Tibial nerve (tissue), 4 donors: Measurements from ENCODE around the gene FAAH. TPM values are rescaled to one million over a fixed set of nuclear protein-coding genes. Genes with fewer than 3 reads are reported as not detected.

Experiments used
- DNase-seq, 2 donors: peaks; one replicate each; pipeline ENCODE4 v3.0.0-alpha.2; 2019; ENCODE audit warnings: low spot score in 2 of 2
- H3K27ac ChIP-seq, 4 donors: fragments of 200-600 bp; sonication (generic) in 3 of 4; one replicate each; pipeline ENCODE4 v1.5.1; 2017 to 2019; ENCODE audit warnings: mild to moderate bottlenecking in 1 of 4
- H3K27me3 ChIP-seq, 2 donors: fragments of 200-600 bp; sonication (generic) in 1 of 2; one replicate each; pipeline versions ENCODE4 v1.5.1 to v1.6.0; 2017 to 2019
- H3K36me3 ChIP-seq, 3 donors: fragments of 200-600 bp; sonication (generic); one replicate each; pipeline ENCODE4 v1.5.1; 2018 to 2019
- H3K4me1 ChIP-seq, 4 donors: fragments of 200-600 bp; sonication (generic) in 3 of 4; one replicate each; pipeline ENCODE4 v1.5.1; 2017 to 2019
- H3K4me3 ChIP-seq, 4 donors: fragments of 200-600 bp; sonication (generic) in 3 of 4; one replicate each; pipeline ENCODE4 v1.5.1; 2017 to 2019; ENCODE audit warnings: mild to moderate bottlenecking in 1 of 4, moderate library complexity in 1 of 4
- H3K9me3 ChIP-seq, 4 donors: fragments of 200-600 bp; sonication (generic) in 3 of 4; one replicate each; pipeline ENCODE4 v1.5.1; 2017 to 2019
- CTCF ChIP-seq, 5 experiments: fragments of 200-600 bp in 3 of 5; fragments of 450-650 bp in 2 of 5; sonication (generic) in 3 of 5; IDR thresholded peaks; one replicate each; pipeline ENCODE4 v1.5.1; 2016 to 2019; ENCODE audit warnings: antibody characterized with exemption in 5 of 5, mild to moderate bottlenecking in 3 of 5, moderate library complexity in 2 of 5
- EP300 ChIP-seq, 2 donors: sonication (generic); formaldehyde crosslinking; IDR thresholded peaks; one replicate each; pipeline ENCODE4 v1.6.1; 2017; ENCODE audit warnings: antibody characterized with exemption in 2 of 2, mild to moderate bottlenecking in 1 of 2
- POLR2A ChIP-seq, 2 donors: fragments of 450-650 bp; IDR thresholded peaks; one replicate each; pipeline ENCODE4 v1.6.1; 2017; ENCODE audit warnings: antibody characterized with exemption in 2 of 2, mild to moderate bottlenecking in 2 of 2, moderate library complexity in 2 of 2
- WGBS, 2 donors: methylation state at CpG; one replicate each; pipeline ENCODE4 v1.1.5; 2018; 5-methylcytosine and 5-hydroxymethylcytosine counted together
- total RNA-seq, 4 donors: library from RNA; depleted of rRNA; stranded (reverse); fragments of >200 nt; gene quantifications; one replicate each; pipeline ENCODE4 v1.1.0, GENCODE V29; 2016

FAAH gene
- total RNA-seq, 4 donors from 2014 or later, result 42.3 to 135 (median 121) TPM

- no peak for DNase-seq
- TF ChIP-seq CTCF (IDR thresholded peaks at IDR 0.05) (no peak), EP300 (IDR thresholded peaks at IDR 0.05) (no peak), POLR2A (IDR thresholded peaks at IDR 0.05) (no peak)
- Histone ChIP-seq H3K4me3 (no peak overlapping the region), H3K9me3 (no peaks in the 10 kb centered on the region), H3K4me1 (no peaks in the 10 kb centered on the region), H3K27ac (no peak overlapping the region), H3K36me3 (peaks cover 0 to 52% (median 0%) of the 10 kb centered on the region in 3 donors), H3K27me3 (no peaks in the 10 kb centered on the region)
- WGBS, 2 donors, result 70 to 78% methylated on average over 2 of the region's 2 CpGs
Observed at GRCh38 chr1:46368791-46369190, 25.3 kb upstream of the FAAH start.

- Histone ChIP-seq H3K27me3 (no peaks in the 10 kb centered on the region), H3K9me3 (no peaks in the 10 kb centered on the region), H3K4me3 (no peak overlapping the region), H3K27ac (no peak overlapping the region), H3K36me3 (peaks cover 0 to 43% (median 0%) of the 10 kb centered on the region in 3 donors), H3K4me1 (no peaks in the 10 kb centered on the region)
- WGBS, 2 donors, result 67 to 68% methylated on average over 4 of the region's 4 CpGs
- no peak for TF ChIP-seq CTCF (IDR thresholded peaks at IDR 0.05)
- no peak for TF ChIP-seq EP300 (IDR thresholded peaks at IDR 0.05)
- no peak for TF ChIP-seq POLR2A (IDR thresholded peaks at IDR 0.05)
- DNase-seq, result no peak
Observed at GRCh38 chr1:46369542-46370213, 24.4 kb upstream of the FAAH start.

- H3K27me3 ChIP-seq, result no peaks in the 10 kb centered on the region
- no peak overlapping the region for H3K4me3 ChIP-seq
- 76 to 87% methylated on average over 3 of the region's 3 CpGs for WGBS, 2 donors
- H3K27ac ChIP-seq, result no peak overlapping the region
- H3K9me3 ChIP-seq, result no peaks in the 10 kb centered on the region
- TF ChIP-seq POLR2A (IDR thresholded peaks at IDR 0.05), result no peak
- TF ChIP-seq EP300 (IDR thresholded peaks at IDR 0.05), result no peak
- no peak for TF ChIP-seq CTCF (IDR thresholded peaks at IDR 0.05)
- H3K36me3 ChIP-seq, result peaks cover 0 to 38% (median 0%) of the 10 kb centered on the region in 3 donors
- DNase-seq, result no peak
- H3K4me1 ChIP-seq, result no peaks in the 10 kb centered on the region
Observed at GRCh38 chr1:46370214-46370633, 23.9 kb upstream of the FAAH start.

GRCh38 chr1:46372431-46372830 is 21.7 kb upstream of the FAAH start:
- no peak overlapping the region for H3K27ac ChIP-seq
- no peak for DNase-seq
- H3K4me1 ChIP-seq, result no peaks in the 10 kb centered on the region
- H3K36me3 ChIP-seq, result peaks cover 0 to 35% (median 0%) of the 10 kb centered on the region in 3 donors
- 94 to 97% methylated on average over 1 of the region's 1 CpG for WGBS, 2 donors
- no peak overlapping the region for H3K4me3 ChIP-seq
- H3K27me3 ChIP-seq, result no peaks in the 10 kb centered on the region
- no peaks in the 10 kb centered on the region for H3K9me3 ChIP-seq
- TF ChIP-seq CTCF (IDR thresholded peaks at IDR 0.05), result no peak
- TF ChIP-seq EP300 (IDR thresholded peaks at IDR 0.05), result no peak
- TF ChIP-seq POLR2A (IDR thresholded peaks at IDR 0.05), result no peak

- WGBS, 2 donors, result 92 to 94% methylated on average over 1 of the region's 1 CpG
Observed at GRCh38 chr1:46379996-46380395, 14.1 kb upstream of the FAAH start.

More at GRCh38 chr1:46379996-46380395, 14.1 kb upstream of the FAAH start:
- TF ChIP-seq EP300 (IDR thresholded peaks at IDR 0.05) (no peak), CTCF (IDR thresholded peaks at IDR 0.05) (no peak)
- Histone ChIP-seq H3K27ac (no peak overlapping the region), H3K4me3 (no peak overlapping the region), H3K27me3 (no peaks in the 10 kb centered on the region), H3K9me3 (no peaks in the 10 kb centered on the region), H3K4me1 (no peaks in the 10 kb centered on the region), H3K36me3 (peaks cover 0 to 10% (median 0%) of the 10 kb centered on the region in 3 donors)
- DNase-seq, result no peak
